DND-41 (cell line): ENCODE measurements around the gene CACNA1E.

Experiments used
- ATAC-seq: fragments of 200-7000 bp; cut with Tn5 transposase; 3 replicates; pipeline ENCODE4 v1.9.1; 2021; ENCODE audit warnings: low read depth; ENCODE audit not compliant: insufficient read depth
- DNase-seq: peaks from one replicate; pipeline ENCODE4 v3.0.0-alpha.2; 2020
- H2AFZ ChIP-seq: 2 replicates; pipeline ENCODE4 v1.6.0; 2012; ENCODE audit warnings: low read depth, low read length
- H3K27ac ChIP-seq: 2 replicates; pipeline ENCODE4 v1.5.1; 2012; ENCODE audit warnings: low read length, inconsistent platforms
- H3K27me3 ChIP-seq: fragments of 200-600 bp; sonication (generic); 2 replicates; pipeline ENCODE4 v1.6.0; 2012; ENCODE audit warnings: low read length, mild to moderate bottlenecking, inconsistent platforms; ENCODE audit not compliant: insufficient read depth, poor library complexity
- H3K36me3 ChIP-seq: 2 replicates; pipeline ENCODE4 v1.5.1; 2012; ENCODE audit warnings: low read length, inconsistent platforms; ENCODE audit not compliant: insufficient read depth
- H3K4me1 ChIP-seq: 2 replicates; pipeline ENCODE4 v1.5.1; 2012; ENCODE audit warnings: mild to moderate bottlenecking, low read length; ENCODE audit not compliant: insufficient read depth
- H3K4me2 ChIP-seq: 2 replicates; pipeline ENCODE4 v1.6.0; 2012; ENCODE audit warnings: mild to moderate bottlenecking, moderate library complexity, low read length, inconsistent platforms; ENCODE audit not compliant: insufficient read depth
- H3K4me3 ChIP-seq, 2 experiments: fragments of 200-600 bp in 1 of 2; shearing (Covaris generic) in 1 of 2; 2 replicates each; pipeline ENCODE4 v1.5.1; 2012 to 2016; ENCODE audit warnings: inconsistent platforms in 2 of 2, low read length in 2 of 2, mild to moderate bottlenecking in 2 of 2, low read depth in 1 of 2, moderate library complexity in 1 of 2
- H3K79me2 ChIP-seq: 2 replicates; pipeline ENCODE4 v1.6.0; 2012; ENCODE audit warnings: low read length, inconsistent platforms; ENCODE audit not compliant: insufficient read depth
- H3K9ac ChIP-seq: 2 replicates; pipeline ENCODE4 v1.6.0; 2012; ENCODE audit warnings: low read depth, mild to moderate bottlenecking, inconsistent platforms, low read length, moderate library complexity
- H3K9me3 ChIP-seq: 2 replicates; pipeline ENCODE4 v1.5.1; 2012; ENCODE audit warnings: low read length, moderate library complexity, mild to moderate bottlenecking, inconsistent platforms; ENCODE audit not compliant: insufficient read depth, severe bottlenecking
- H4K20me1 ChIP-seq: 2 replicates; pipeline ENCODE4 v1.6.0; 2012; ENCODE audit warnings: low read length; ENCODE audit not compliant: insufficient read depth
- EZH2 ChIP-seq: IDR thresholded peaks from 3 replicates; pipeline ENCODE4 v1.6.1; 2012; ENCODE audit warnings: borderline replicate concordance, low read depth, mild to moderate bottlenecking, moderate library complexity, low read length, inconsistent platforms; ENCODE audit not compliant: severe bottlenecking
- TF ChIP-seq, protein P1 (sequence below): IDR thresholded peaks from 2 replicates; pipeline ENCODE4 v1.5.1; 2012; ENCODE audit warnings: borderline replicate concordance, low read length, moderate library complexity, mild to moderate bottlenecking; ENCODE audit not compliant: poor library complexity, severe bottlenecking; ENCODE audit errors: extremely low read depth

CACNA1E gene

DNA sequence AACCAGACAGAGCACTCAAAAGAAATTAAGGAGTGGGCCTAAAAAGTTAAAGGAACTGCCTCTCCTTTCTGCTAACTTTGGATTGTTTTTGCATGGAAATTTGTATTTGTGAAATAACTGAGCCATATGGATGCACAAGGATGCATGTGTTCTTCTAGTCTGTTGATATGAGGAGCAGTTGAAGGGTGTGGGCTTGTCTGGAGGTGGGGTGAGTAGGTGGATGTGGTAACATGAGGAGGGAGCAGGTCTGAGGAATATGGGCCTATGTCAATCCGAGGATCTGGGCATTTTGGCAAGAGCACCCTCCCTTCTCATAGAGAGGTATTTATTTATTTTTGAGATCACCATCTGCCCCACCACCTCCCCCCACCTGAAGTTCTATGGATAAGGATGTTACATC lies 13.4 kb downstream of the CACNA1E start:
- Histone ChIP-seq H2AFZ (no peak overlapping the region), H3K36me3 (no peaks in the 10 kb centered on the region), H3K4me3 (no peak overlapping the region), H3K9me3 (no peaks in the 10 kb centered on the region), H3K27me3 (peaks cover 16% of the 10 kb centered on the region), H3K9ac (no peak overlapping the region), H3K4me2 (no peak overlapping the region), H3K4me1 (no peaks in the 10 kb centered on the region), H3K27ac (no peak overlapping the region), H3K79me2 (no peaks in the 10 kb centered on the region), H4K20me1 (no peaks in the 10 kb centered on the region)
- ATAC-seq, result no peak
- no peak for DNase-seq
- TF ChIP-seq, protein P1, sequence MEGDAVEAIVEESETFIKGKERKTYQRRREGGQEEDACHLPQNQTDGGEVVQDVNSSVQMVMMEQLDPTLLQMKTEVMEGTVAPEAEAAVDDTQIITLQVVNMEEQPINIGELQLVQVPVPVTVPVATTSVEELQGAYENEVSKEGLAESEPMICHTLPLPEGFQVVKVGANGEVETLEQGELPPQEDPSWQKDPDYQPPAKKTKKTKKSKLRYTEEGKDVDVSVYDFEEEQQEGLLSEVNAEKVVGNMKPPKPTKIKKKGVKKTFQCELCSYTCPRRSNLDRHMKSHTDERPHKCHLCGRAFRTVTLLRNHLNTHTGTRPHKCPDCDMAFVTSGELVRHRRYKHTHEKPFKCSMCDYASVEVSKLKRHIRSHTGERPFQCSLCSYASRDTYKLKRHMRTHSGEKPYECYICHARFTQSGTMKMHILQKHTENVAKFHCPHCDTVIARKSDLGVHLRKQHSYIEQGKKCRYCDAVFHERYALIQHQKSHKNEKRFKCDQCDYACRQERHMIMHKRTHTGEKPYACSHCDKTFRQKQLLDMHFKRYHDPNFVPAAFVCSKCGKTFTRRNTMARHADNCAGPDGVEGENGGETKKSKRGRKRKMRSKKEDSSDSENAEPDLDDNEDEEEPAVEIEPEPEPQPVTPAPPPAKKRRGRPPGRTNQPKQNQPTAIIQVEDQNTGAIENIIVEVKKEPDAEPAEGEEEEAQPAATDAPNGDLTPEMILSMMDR, result no peak
- TF ChIP-seq EZH2, result no peak

DNA sequence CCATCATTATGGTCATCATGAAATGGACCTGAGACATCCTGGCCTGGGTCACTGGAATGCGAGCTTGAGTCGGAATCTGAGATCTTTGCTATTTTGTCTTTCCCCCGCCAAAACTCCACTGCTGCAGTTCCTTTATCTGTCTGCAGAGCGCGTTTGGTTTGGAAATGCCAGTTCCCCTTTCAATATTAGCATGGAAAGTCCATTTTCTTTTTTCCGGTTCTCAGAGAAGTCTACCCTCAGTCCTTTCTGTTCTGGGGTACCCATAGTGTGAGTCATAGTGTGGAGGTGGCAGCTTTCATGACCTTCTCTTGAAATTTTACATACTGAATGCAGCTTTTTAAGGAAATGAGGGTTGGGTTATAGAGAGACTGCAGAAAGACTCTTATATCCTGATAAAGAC lies 14.6 kb downstream of the CACNA1E start:
- H3K4me1 ChIP-seq, result no peaks in the 10 kb centered on the region
- H3K36me3 ChIP-seq, result no peaks in the 10 kb centered on the region
- H3K4me2 ChIP-seq, result no peak overlapping the region
- TF ChIP-seq, protein P1, result no peak
- TF ChIP-seq EZH2, result no peak
- H3K9me3 ChIP-seq, result no peaks in the 10 kb centered on the region
- no peaks in the 10 kb centered on the region for H3K79me2 ChIP-seq
- peaks cover 11% of the 10 kb centered on the region for H3K27me3 ChIP-seq
- H2AFZ ChIP-seq, result no peak overlapping the region
- ATAC-seq, result no peak
- H4K20me1 ChIP-seq, result no peaks in the 10 kb centered on the region
- H3K27ac ChIP-seq, result no peak overlapping the region
- no peak overlapping the region for H3K9ac ChIP-seq
- H3K4me3 ChIP-seq, result no peak overlapping the region
- DNase-seq, result no peak

- no peaks in the 10 kb centered on the region for H3K4me1 ChIP-seq
- H3K36me3 ChIP-seq, result no peaks in the 10 kb centered on the region
- no peak for DNase-seq
- no peak overlapping the region for H3K4me2 ChIP-seq
- H3K79me2 ChIP-seq, result no peaks in the 10 kb centered on the region
- H3K27ac ChIP-seq, result no peak overlapping the region
- H4K20me1 ChIP-seq, result no peaks in the 10 kb centered on the region
- no peak overlapping the region for H3K4me3 ChIP-seq
- no peaks in the 10 kb centered on the region for H3K9me3 ChIP-seq
- H3K27me3 ChIP-seq, result peaks cover 11% of the 10 kb centered on the region
- no peak for ATAC-seq
- H2AFZ ChIP-seq, result no peak overlapping the region
- TF ChIP-seq, protein P1, result no peak
- no peak for TF ChIP-seq EZH2
- no peak overlapping the region for H3K9ac ChIP-seq
Observed at GRCh38 chr1:181499825-181500224, 16.5 kb downstream of the CACNA1E start.

GRCh38 chr1:181500636-181501035 lies 17.3 kb downstream of the CACNA1E start:
- H3K4me3 ChIP-seq, result no peak overlapping the region
- no peak overlapping the region for H2AFZ ChIP-seq
- H3K27ac ChIP-seq, result no peak overlapping the region
- no peaks in the 10 kb centered on the region for H3K36me3 ChIP-seq
- H3K79me2 ChIP-seq, result no peaks in the 10 kb centered on the region
- DNase-seq (no peak), ATAC-seq (no peak)
- TF ChIP-seq, protein P1, result no peak
- no peak for TF ChIP-seq EZH2
- H3K27me3 ChIP-seq, result peaks cover 11% of the 10 kb centered on the region
- no peaks in the 10 kb centered on the region for H3K4me1 ChIP-seq
- H4K20me1 ChIP-seq, result no peaks in the 10 kb centered on the region
- no peaks in the 10 kb centered on the region for H3K9me3 ChIP-seq
- H3K4me2 ChIP-seq, result no peak overlapping the region
- no peak overlapping the region for H3K9ac ChIP-seq
